ENCODE measurements around the gene MAPK8.

- no peak for TF ChIP-seq POLR2A (IDR thresholded peaks at IDR 0.05; ENCODE audit: low read depth, low read length)
- TF ChIP-seq POLR2AphosphoS5 (IDR thresholded peaks at IDR 0.05; ENCODE audit: low read depth, low read length), result no peak
Measured at GRCh38 chr10:48451969-48452878, 145.7 kb downstream of the MAPK8 start.
